HG02678 (cell line): Measurements from ENCODE around the gene MRPL12.
"Not testable (repeated sequence)": the region's sequence is repeated elsewhere in the genome, so short reads cannot be mapped to it uniquely, and the experiment has no call there.

ENCODE experiments used
- ATAC-seq: cut with Tn5 transposase; IDR thresholded peaks from one replicate; pipeline ENCODE4 v1.9.1; 2021; ENCODE audit warnings: mild to moderate bottlenecking, moderate library complexity; ENCODE audit not compliant: unreplicated experiment

Gene MRPL12

DNA sequence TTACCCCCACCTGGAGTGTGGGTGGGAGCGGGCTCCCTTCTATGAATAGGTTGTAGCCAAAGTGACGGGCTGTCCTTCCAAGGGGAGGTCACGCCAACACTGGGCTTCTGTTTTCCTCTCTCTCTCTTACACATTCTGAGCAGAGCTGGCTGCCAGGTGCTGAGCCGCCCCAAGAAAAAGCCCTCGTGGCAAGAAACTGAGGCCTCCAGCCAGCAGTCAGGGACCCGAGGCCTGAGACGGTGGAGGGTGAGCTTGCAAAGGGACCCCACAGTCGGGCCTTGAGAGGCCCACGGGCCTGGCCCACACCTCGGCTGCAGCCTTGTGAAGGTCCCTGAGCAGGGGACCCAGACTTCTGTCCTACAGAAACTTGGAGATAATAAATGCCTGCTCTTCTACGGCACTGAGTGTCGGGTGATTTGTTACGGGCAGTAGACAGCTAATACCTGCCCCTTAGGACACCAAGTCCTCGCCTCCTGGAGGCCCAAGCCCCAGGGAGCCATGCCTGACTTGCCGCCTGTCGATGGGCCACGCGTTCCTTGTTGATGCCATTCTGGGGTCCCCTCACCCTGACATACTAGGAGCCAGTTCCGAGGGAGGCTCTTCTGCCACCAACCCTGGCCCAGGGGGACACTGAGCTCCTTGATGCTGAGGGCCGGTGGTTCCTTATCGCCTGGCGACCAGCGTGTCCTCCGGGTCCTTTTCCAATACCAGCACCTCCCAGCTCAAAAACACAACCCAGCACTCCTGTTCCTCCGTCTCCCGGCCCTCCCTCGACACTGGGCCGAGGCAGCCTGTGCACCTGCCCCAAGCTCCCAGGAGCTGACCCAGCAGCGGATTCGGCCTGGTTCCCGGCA, 35.0 kb downstream of the MRPL12 start:
- no peak for ATAC-seq

DNA sequence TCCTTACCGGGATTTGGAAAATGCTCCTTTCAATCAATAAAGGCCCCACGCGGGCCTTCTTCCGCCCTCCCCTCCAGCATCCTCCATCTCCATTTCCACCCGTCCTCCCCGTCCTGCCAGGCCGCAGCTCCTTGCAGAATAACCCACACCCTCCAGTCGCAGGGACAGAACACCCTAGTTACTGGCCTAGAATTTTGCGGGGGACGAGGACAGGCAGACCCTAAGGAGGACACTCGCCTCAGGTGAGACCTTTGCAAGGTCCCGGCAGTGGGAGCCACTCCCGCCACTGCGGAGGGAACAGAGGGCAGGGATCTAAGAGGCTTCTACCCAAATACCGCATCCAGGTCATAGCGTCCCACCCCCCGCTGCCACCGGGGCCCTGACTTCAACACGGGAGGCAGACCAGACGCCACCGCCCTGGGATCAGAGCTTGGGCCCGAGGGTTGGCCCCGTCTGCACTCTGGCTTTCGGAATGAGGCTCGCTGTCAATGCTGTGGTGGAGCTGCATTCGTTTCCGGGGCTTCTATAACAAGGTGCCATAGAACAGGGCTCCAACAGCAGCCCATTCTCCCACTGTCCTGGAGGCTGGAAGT, 35.7 kb downstream of the MRPL12 start:
- no peak for ATAC-seq

DNA sequence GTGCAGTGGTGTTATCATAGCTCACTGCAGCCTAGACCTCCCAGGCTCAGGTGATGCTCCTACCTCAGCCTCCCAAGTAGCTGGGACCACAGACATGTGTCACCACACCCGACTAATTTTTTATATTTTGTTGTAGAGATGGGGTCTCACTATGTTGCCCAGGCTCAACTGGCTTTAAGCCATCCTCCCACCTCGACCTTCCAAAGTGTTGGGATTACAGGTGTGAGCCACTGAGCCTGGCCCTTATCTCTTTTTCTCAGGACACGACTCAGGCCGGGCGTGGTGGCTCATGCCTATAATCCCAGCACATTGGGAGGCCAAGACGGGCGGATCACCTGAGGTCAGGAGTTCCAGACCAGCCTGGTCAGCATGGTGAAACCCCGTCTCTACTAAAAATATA, 36.4 kb downstream of the MRPL12 start:
- not testable (repeated sequence) for ATAC-seq

DNA sequence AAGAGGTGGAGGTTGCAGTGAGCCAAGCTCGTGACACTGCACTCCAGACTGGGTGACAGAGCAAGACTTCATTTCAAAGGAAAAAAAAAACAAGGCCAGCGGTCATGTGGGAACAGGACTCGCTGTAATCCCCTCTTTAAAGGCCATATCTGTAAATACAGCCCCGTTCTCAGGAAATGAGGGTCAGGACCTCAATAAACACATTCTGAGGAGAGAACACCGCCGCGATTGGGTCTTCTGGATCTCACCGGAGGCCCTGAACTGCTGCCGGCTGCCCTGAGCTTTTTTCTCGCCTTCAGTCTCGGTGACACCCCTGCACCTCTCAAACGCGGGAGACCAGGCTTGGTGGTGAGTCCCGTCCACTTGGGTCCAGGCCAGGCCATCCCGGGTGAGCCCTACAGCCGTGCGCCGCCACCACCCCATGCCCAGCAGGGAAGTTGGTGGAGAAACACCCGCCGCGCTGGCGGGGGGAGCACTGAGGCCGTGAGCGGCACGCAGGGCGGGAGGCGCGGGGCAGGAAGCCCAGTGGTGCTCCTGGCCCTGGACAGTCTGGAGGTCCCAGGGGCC, 37.3 kb downstream of the MRPL12 start:
- ATAC-seq, result no peak

DNA sequence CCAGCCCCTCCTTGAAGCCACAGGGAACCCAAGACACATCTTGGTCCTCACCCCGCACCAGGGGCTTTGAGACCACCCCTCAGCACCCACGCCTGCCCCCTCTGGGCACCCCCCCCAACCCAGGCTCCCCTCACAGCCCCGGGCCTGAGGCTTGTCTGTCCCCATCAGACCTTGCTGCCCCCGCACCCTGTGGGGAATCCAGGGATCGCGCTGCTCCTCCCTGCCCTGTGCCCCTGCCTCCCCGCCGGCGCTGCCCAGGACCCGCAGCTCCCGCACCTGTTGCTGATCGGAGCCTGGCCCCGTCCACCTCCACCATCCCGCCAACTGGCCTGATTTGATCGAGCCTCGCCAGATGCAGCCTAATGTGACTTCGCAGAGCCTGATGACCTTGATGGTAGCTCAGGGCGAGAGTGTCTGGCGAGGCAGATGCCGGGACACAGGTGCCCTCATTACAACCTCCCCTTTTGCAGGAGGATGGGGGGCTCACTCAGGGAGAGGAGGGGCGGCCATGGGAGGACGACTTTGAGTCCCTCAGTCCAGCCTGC, 38.0 kb downstream of the MRPL12 start:
- ATAC-seq, result no peak

DNA sequence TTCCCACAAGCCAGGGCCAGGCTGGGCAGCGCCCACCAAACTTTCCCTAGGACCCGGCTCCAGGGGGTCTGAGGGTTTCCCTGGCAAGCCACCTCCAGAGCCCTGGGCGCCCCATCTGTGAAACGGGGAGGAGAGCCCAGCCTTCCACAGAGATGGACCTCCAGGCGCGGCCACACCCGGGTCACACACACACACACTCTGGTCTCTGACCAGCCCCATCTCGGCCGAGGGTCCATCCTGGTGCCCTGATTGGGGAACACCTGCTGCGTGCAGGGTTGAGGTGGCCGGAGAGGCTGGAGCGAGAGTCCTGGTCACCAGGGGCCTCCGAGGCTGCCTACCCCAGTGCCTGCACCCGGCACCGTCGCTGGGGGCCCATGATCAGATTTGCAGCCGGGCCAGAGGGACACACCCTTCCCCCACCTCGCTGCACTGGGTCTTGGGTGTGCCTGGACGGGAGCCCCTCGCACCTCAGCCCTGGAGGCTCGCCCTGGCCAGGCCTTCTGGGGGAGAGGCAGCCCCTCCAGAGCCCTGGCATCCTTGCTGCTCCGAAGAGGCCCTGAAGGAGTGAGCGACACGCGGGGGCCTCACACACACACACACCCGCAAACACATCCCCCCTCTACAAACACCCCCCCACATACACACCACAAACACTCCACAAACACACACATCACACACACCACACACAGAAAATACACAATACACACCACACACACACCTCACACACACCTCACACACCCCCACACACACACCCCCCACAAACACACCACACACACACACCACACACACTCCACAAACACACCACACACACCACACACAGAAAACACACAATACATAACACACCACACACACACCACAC, 38.7 kb downstream of the MRPL12 start:
- ATAC-seq, result no peak
